ENCODE measurements around the gene CXCL3. TPM values are rescaled to one million over a fixed set of nuclear protein-coding genes. Genes with fewer than 3 reads are reported as not detected.

Gene CXCL3
- total and polyA plus RNA-seq, 2 donors (not counting 1 experiment from before 2014, with no cell fraction given) = 0.51 to 2.5 TPM

- TF ChIP-seq EZH2 (IDR thresholded peaks at IDR 0.05; ENCODE audit: low read length, missing control alignments) = no peak
- TF ChIP-seq CTCF (conservative IDR thresholded peaks at IDR 0.05 in 1 of 2, IDR thresholded peaks at IDR 0.05 in 1 of 2; ENCODE audit: low read depth in 1 of 2, low read length in 2 of 2) = no peak
- Histone ChIP-seq H3K36me3 (ENCODE audit: control insufficient read depth, insufficient read depth, low read length) (no peaks in the 10 kb centered on the region), H4K20me1 (ENCODE audit: control insufficient read depth, extremely low read depth, insufficient read depth, low read length) (no peaks in the 10 kb centered on the region), H3K9me3 (ENCODE audit: control insufficient read depth, insufficient read depth, low read depth, low read length) (no peaks in the 10 kb centered on the region), H2AFZ (ENCODE audit: low read length) (no peak overlapping the region), H3K79me2 (ENCODE audit: control insufficient read depth, insufficient read depth, low read length) (no peaks in the 10 kb centered on the region), H3K4me3 (replicated peaks in 1 of 4; ENCODE audit: control extremely low read depth in 1 of 4, insufficient read depth in 1 of 4, low read depth in 3 of 4, low read length in 4 of 4) (no peak overlapping the region), H3K9ac (ENCODE audit: insufficient read depth, low read length) (no peak overlapping the region), H3K27ac (ENCODE audit: insufficient read depth, low read length) (no peak overlapping the region), H3K4me1 (ENCODE audit: control insufficient read depth, extremely low read depth, insufficient read depth, low read length) (no peaks in the 10 kb centered on the region), H3K27me3 (ENCODE audit: control insufficient read depth, insufficient read depth, low read length) (no peaks in the 10 kb centered on the region), H3K4me2 (ENCODE audit: extremely low read depth, insufficient read depth, low read length) (no peak overlapping the region)
- DNase-seq (ENCODE audit: low read depth in 2 of 2) = no peak
Measured at GRCh38 chr4:73992050-73992449, 46.4 kb downstream of the CXCL3 start.

- H2AFZ ChIP-seq (ENCODE audit: low read length) = no peak overlapping the region
- no peak for DNase-seq (ENCODE audit: low read depth in 2 of 2)
- no peak overlapping the region for H3K9ac ChIP-seq (ENCODE audit: insufficient read depth, low read length)
- no peak overlapping the region for H3K4me2 ChIP-seq (ENCODE audit: extremely low read depth, insufficient read depth, low read length)
- H3K79me2 ChIP-seq (ENCODE audit: control insufficient read depth, insufficient read depth, low read length) = no peaks in the 10 kb centered on the region
- no peaks in the 10 kb centered on the region for H3K4me1 ChIP-seq (ENCODE audit: control insufficient read depth, extremely low read depth, insufficient read depth, low read length)
- no peaks in the 10 kb centered on the region for H3K36me3 ChIP-seq (ENCODE audit: control insufficient read depth, insufficient read depth, low read length)
- H3K9me3 ChIP-seq (ENCODE audit: control insufficient read depth, insufficient read depth, low read depth, low read length) = no peaks in the 10 kb centered on the region
- no peak for TF ChIP-seq CTCF (conservative IDR thresholded peaks at IDR 0.05 in 1 of 2, IDR thresholded peaks at IDR 0.05 in 1 of 2; ENCODE audit: low read depth in 1 of 2, low read length in 2 of 2)
- no peak for TF ChIP-seq EZH2 (IDR thresholded peaks at IDR 0.05; ENCODE audit: low read length, missing control alignments)
- no peaks in the 10 kb centered on the region for H4K20me1 ChIP-seq (ENCODE audit: control insufficient read depth, extremely low read depth, insufficient read depth, low read length)
- H3K27ac ChIP-seq (ENCODE audit: insufficient read depth, low read length) = no peak overlapping the region
- no peaks in the 10 kb centered on the region for H3K27me3 ChIP-seq (ENCODE audit: control insufficient read depth, insufficient read depth, low read length)
- H3K4me3 ChIP-seq (replicated peaks in 1 of 4; ENCODE audit: control extremely low read depth in 1 of 4, insufficient read depth in 1 of 4, low read depth in 3 of 4, low read length in 4 of 4) = no peak overlapping the region
Measured at GRCh38 chr4:73991742-73992000, 46.8 kb downstream of the CXCL3 start.

- Histone ChIP-seq H3K36me3 (ENCODE audit: control insufficient read depth, insufficient read depth, low read length) (no peaks in the 10 kb centered on the region), H3K4me1 (ENCODE audit: control insufficient read depth, extremely low read depth, insufficient read depth, low read length) (no peaks in the 10 kb centered on the region), H3K27ac (ENCODE audit: insufficient read depth, low read length) (no peak overlapping the region), H3K9ac (ENCODE audit: insufficient read depth, low read length) (no peak overlapping the region), H3K27me3 (ENCODE audit: control insufficient read depth, insufficient read depth, low read length) (no peaks in the 10 kb centered on the region), H3K9me3 (ENCODE audit: control insufficient read depth, insufficient read depth, low read depth, low read length) (no peaks in the 10 kb centered on the region), H3K79me2 (ENCODE audit: control insufficient read depth, insufficient read depth, low read length) (no peaks in the 10 kb centered on the region), H4K20me1 (ENCODE audit: control insufficient read depth, extremely low read depth, insufficient read depth, low read length) (no peaks in the 10 kb centered on the region), H3K4me2 (ENCODE audit: extremely low read depth, insufficient read depth, low read length) (no peak overlapping the region), H2AFZ (ENCODE audit: low read length) (no peak overlapping the region), H3K4me3 (replicated peaks in 1 of 4; ENCODE audit: control extremely low read depth in 1 of 4, insufficient read depth in 1 of 4, low read depth in 3 of 4, low read length in 4 of 4) (no peak overlapping the region)
- no peak for DNase-seq (ENCODE audit: low read depth in 2 of 2)
- TF ChIP-seq CTCF (conservative IDR thresholded peaks at IDR 0.05 in 1 of 2, IDR thresholded peaks at IDR 0.05 in 1 of 2; ENCODE audit: low read depth in 1 of 2, low read length in 2 of 2) = no peak
Measured at GRCh38 chr4:73990988-73991741, 47.3 kb downstream of the CXCL3 start.
